ENCODE measurements around the gene SMIM24.

- TF ChIP-seq BHLHE40 (IDR thresholded peaks at IDR 0.05; ENCODE audit: low read length) (no peak), POLR2AphosphoS5 (IDR thresholded peaks at IDR 0.05; ENCODE audit: control insufficient read depth, insufficient read depth, low read depth, low read length) (no peak), NR2C2 (CRISPR knock-in tag; IDR thresholded peaks at IDR 0.05) (no peak), NR2C2 (tag; IDR thresholded peaks at IDR 0.05) (no peak), TAF1 (IDR thresholded peaks at IDR 0.05; ENCODE audit: control insufficient read depth, extremely low read depth, insufficient read depth, low read length, severe bottlenecking) (no peak), GTF2F1 (IDR thresholded peaks at IDR 0.05; ENCODE audit: low read depth, low read length) (no peak)
- TF ChIP-seq, protein P1, sequence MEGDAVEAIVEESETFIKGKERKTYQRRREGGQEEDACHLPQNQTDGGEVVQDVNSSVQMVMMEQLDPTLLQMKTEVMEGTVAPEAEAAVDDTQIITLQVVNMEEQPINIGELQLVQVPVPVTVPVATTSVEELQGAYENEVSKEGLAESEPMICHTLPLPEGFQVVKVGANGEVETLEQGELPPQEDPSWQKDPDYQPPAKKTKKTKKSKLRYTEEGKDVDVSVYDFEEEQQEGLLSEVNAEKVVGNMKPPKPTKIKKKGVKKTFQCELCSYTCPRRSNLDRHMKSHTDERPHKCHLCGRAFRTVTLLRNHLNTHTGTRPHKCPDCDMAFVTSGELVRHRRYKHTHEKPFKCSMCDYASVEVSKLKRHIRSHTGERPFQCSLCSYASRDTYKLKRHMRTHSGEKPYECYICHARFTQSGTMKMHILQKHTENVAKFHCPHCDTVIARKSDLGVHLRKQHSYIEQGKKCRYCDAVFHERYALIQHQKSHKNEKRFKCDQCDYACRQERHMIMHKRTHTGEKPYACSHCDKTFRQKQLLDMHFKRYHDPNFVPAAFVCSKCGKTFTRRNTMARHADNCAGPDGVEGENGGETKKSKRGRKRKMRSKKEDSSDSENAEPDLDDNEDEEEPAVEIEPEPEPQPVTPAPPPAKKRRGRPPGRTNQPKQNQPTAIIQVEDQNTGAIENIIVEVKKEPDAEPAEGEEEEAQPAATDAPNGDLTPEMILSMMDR (IDR thresholded peaks at IDR 0.05 in 2 of 3, conservative IDR thresholded peaks at IDR 0.05 in 1 of 3; ENCODE audit: insufficient read depth in 2 of 3, low read depth in 1 of 3, low read length in 3 of 3): no peak
- TF ChIP-seq, protein P2, sequence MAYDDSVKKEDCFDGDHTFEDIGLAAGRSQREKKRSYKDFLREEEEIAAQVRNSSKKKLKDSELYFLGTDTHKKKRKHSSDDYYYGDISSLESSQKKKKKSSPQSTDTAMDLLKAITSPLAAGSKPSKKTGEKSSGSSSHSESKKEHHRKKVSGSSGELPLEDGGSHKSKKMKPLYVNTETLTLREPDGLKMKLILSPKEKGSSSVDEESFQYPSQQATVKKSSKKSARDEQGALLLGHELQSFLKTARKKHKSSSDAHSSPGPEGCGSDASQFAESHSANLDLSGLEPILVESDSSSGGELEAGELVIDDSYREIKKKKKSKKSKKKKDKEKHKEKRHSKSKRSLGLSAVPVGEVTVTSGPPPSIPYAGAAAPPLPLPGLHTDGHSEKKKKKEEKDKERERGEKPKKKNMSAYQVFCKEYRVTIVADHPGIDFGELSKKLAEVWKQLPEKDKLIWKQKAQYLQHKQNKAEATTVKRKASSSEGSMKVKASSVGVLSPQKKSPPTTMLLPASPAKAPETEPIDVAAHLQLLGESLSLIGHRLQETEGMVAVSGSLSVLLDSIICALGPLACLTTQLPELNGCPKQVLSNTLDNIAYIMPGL (CRISPR knock-in tag; IDR thresholded peaks at IDR 0.05): no peak
- TF ChIP-seq, protein P3, sequence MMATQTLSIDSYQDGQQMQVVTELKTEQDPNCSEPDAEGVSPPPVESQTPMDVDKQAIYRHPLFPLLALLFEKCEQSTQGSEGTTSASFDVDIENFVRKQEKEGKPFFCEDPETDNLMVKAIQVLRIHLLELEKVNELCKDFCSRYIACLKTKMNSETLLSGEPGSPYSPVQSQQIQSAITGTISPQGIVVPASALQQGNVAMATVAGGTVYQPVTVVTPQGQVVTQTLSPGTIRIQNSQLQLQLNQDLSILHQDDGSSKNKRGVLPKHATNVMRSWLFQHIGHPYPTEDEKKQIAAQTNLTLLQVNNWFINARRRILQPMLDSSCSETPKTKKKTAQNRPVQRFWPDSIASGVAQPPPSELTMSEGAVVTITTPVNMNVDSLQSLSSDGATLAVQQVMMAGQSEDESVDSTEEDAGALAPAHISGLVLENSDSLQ (IDR thresholded peaks at IDR 0.05): no peak
These were observed 24.9 kb downstream of the SMIM24 start for GRCh38 chr19:3455393-3455955.
